Measurements from ENCODE around the gene RAPGEF6.

The RAPGEF6 gene

DNA sequence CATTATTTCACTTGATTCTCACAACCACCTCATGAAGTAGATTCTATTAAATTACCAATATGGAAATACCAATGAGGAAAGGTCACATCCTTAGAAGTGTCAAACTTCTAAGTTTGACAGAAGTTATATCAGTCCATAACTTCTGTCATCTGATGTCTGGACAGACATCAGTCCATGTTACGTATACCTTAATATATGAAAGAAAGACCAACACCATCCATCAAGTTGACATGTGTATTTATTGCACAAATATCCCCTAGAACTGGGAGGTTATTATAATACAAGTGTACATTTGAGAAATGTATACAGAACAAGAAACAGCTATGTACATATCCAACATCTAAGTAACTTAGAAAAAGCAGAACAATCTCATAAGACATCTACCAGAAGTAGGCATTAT lies 6.5 kb upstream of the RAPGEF6 start:
- no peak overlapping the region for H3K27ac ChIP-seq
- TF ChIP-seq CTCF (IDR thresholded peaks at IDR 0.05): no peak
- no peak for TF ChIP-seq ZFX (IDR thresholded peaks at IDR 0.05; ENCODE audit: borderline replicate concordance)

DNA sequence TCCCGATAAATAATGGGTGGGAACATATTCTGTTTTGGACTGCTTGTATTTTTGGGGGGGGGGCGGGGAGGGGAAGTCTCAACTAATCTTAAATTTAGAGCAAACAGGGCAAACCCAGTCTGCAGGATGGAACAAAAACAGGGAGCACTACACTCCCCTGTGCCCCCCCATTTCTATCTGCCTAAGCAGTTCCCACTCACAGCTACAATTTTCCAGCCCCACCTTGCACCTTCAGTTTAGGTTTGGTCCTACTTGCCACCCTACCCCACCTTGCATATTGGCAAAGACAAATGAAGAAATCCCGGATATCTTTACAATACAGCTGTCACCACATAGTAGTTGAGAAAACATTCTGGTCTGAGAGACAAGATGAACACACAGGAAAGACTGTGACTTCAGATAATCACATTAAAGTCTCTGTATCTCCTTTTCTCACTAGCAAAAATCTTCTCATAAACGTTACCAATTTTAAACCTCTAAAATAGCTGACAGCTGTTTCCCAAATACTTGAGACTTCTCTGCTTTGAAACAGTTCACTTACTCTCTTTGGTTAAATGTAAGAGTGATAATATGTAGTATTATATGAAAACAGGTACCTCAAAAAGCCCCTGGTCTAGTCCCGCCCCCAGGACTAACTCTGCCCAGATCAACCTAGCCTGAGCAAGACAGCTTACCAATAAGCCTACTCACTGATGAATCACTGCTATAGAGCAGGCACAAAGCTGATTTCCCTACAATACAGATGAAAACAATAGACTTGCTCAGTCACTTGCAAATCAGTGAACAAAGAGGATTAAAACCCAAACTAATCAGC lies 5.2 kb upstream of the RAPGEF6 start:
- H3K27ac ChIP-seq: 0 out of 2 replicates have a peak overlapping the region, but pooled peaks have one; percentile 21
- TF ChIP-seq CTCF (IDR thresholded peaks at IDR 0.05): no peak
- no peak for TF ChIP-seq ZFX (IDR thresholded peaks at IDR 0.05; ENCODE audit: borderline replicate concordance)

DNA sequence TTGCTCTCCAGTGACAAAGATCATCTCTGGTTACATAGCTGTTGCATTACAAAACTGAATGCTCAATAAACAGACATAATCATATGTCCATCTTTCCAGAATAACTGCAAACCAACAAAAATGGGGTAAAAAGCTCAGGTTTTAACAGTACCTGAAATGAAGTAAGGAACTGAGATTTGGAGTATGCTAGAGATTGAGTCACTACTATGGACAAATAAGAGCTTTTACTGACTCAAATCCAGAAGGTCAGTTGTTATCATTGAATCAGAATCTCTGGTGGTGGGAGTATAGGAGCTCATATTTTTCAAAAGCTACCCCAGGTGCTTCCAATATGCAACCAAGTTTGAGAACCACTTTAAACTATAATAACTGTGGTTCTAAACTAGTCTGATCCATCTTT lies 4.1 kb upstream of the RAPGEF6 start:
- no peak for TF ChIP-seq ZFX (IDR thresholded peaks at IDR 0.05; ENCODE audit: borderline replicate concordance)
- no peak for TF ChIP-seq CTCF (IDR thresholded peaks at IDR 0.05)

GRCh38 chr5:131637694-131638093 lies 2.7 kb upstream of the RAPGEF6 start:
- TF ChIP-seq CTCF (IDR thresholded peaks at IDR 0.05) (no peak), ZFX (IDR thresholded peaks at IDR 0.05; ENCODE audit: borderline replicate concordance) (no peak)
- peak overlapping the region; percentile 100 for H3K27ac ChIP-seq

More for the DNA sequence above, 4.1 kb upstream of the RAPGEF6 start:
- H3K27ac ChIP-seq: no peak overlapping the region

GRCh38 chr5:131635684-131636572 lies 899 bp upstream of the RAPGEF6 start:
- H3K27ac ChIP-seq: peak overlapping the region; percentile 100
- no peak for TF ChIP-seq CTCF (IDR thresholded peaks at IDR 0.05)
- no peak for TF ChIP-seq ZFX (IDR thresholded peaks at IDR 0.05; ENCODE audit: borderline replicate concordance)

DNA sequence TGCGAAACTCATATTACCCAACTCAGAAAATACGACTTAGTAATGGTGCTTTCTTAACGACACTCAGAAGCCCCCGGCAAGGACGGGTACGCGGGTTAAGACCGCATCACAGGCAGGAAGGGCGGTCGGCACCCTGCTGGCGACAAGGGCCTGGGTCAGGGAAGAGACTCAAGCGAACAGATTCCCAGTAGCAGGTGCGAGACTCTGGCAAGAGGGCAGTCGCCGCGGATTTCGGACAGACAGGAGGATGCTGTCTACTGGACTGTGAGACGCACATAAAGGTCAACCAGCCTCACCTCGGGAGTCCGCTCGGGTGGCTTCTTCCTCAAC lies 398 bp downstream of the RAPGEF6 start:
- peak overlapping the region; percentile 100 for H3K27ac ChIP-seq
- TF ChIP-seq ZFX (IDR thresholded peaks at IDR 0.05; ENCODE audit: borderline replicate concordance) (no peak), CTCF (IDR thresholded peaks at IDR 0.05) (no peak)

DNA sequence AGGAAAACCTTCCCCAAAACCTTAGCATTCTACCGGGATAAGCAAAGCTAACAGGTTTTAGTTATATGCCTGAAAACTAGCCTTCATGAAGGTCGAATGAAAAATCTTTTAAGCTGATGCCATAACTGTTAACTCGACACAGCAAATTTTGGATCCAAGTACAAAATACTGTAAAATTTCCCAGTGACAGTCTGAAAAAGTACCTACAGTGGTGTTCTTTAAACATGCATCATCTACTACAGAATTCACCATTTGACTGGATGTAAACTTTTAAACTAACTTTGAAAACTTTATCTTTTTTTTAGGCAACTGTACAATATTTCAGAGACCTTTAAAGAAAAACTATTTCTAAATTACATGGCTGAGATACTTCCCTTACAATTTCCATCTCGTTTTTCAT lies 791 bp downstream of the RAPGEF6 start:
- peak overlapping the region; percentile 100 for H3K27ac ChIP-seq
- no peak for TF ChIP-seq ZFX (IDR thresholded peaks at IDR 0.05; ENCODE audit: borderline replicate concordance)
- TF ChIP-seq CTCF (IDR thresholded peaks at IDR 0.05): no peak
